ENCODE measurements around the gene CTTNBP2.

GRCh38 chr7:117682681-117683385 lies 190.4 kb downstream of the CTTNBP2 start:
- TF ChIP-seq POLR2A (IDR thresholded peaks at IDR 0.05; ENCODE audit: low read depth, low read length) = no peak
- TF ChIP-seq TAF1 (IDR thresholded peaks at IDR 0.05; ENCODE audit: borderline replicate concordance, low read depth, low read length) = no peak
- TF ChIP-seq POLR2AphosphoS5 (IDR thresholded peaks at IDR 0.05; ENCODE audit: low read depth, low read length) = no peak

Measured in GM12892 (cell line).